GM18511 (cell line): ENCODE results near the gene MAGIX.
"Not testable (repeated sequence)": the region's sequence is repeated elsewhere in the genome, so short reads cannot be mapped to it uniquely, and the experiment has no call there.

Source experiments
- ATAC-seq: cut with Tn5 transposase; IDR thresholded peaks from one replicate; pipeline ENCODE4 v1.9.1; 2021; ENCODE audit warnings: mild to moderate bottlenecking, moderate library complexity; ENCODE audit not compliant: unreplicated experiment

The MAGIX gene

GRCh38 chrX:49162620-49163019 lies at the start of gene MAGIX:
MAGIX (plus strand) TSS chrX:49162758; CDS start chrX:49162890, 132 bp downstream.
- ATAC-seq: no peak

GRCh38 chrX:49116076-49116475 lies 46.5 kb upstream of the MAGIX start:
- ATAC-seq: no peak

GRCh38 chrX:49116716-49117115 lies 45.8 kb upstream of the MAGIX start:
- ATAC-seq: no peak

- no peak for ATAC-seq
Measured at GRCh38 chrX:49117581-49117980, 45.0 kb upstream of the MAGIX start.

GRCh38 chrX:49120091-49120490 lies 42.5 kb upstream of the MAGIX start:
- no peak for ATAC-seq

- ATAC-seq: no peak
Measured at GRCh38 chrX:49122499-49122898, 40.1 kb upstream of the MAGIX start.

- not testable (repeated sequence) for ATAC-seq
Measured at GRCh38 chrX:49127742-49128258, 34.8 kb upstream of the MAGIX start.

- no peak for ATAC-seq
Measured at GRCh38 chrX:49129427-49129826, 33.1 kb upstream of the MAGIX start.

- not testable (repeated sequence) for ATAC-seq
Measured at GRCh38 chrX:49132275-49132674, 30.3 kb upstream of the MAGIX start.

- no peak for ATAC-seq
Measured at GRCh38 chrX:49133759-49134158, 28.8 kb upstream of the MAGIX start.

GRCh38 chrX:49137492-49137891 lies 25.1 kb upstream of the MAGIX start:
- no peak for ATAC-seq

GRCh38 chrX:49139713-49140112 lies 22.8 kb upstream of the MAGIX start:
- no peak for ATAC-seq

- not testable (repeated sequence) for ATAC-seq
Measured at GRCh38 chrX:49142264-49142663, 20.3 kb upstream of the MAGIX start.

GRCh38 chrX:49143154-49143553 lies 19.4 kb upstream of the MAGIX start:
- ATAC-seq: not testable (repeated sequence)

- no peak for ATAC-seq
Measured at GRCh38 chrX:49147282-49147681, 15.3 kb upstream of the MAGIX start.

- no peak for ATAC-seq
Measured at GRCh38 chrX:49147936-49148335, 14.6 kb upstream of the MAGIX start.

GRCh38 chrX:49148390-49149100 lies 14.0 kb upstream of the MAGIX start:
- ATAC-seq: not testable (repeated sequence)

- ATAC-seq: not testable (repeated sequence)
Measured at GRCh38 chrX:49149291-49149690, 13.3 kb upstream of the MAGIX start.

GRCh38 chrX:49153467-49153866 lies 9.1 kb upstream of the MAGIX start:
- no peak for ATAC-seq

GRCh38 chrX:49155243-49155899 lies 7.2 kb upstream of the MAGIX start:
- peak; percentile 34 for ATAC-seq

GRCh38 chrX:49155900-49156837 lies 6.4 kb upstream of the MAGIX start:
- peak; percentile 91 for ATAC-seq
